Hematopoietic multipotent progenitor cell (in vitro differentiated cells): Measurements from ENCODE around the gene TRPM5. TPM values are rescaled to one million over a fixed set of nuclear protein-coding genes. Genes with fewer than 3 reads are reported as not detected.

Experiments
- DNase-seq, 3 donors: peaks; one replicate each; pipeline ENCODE4 v3.0.0-alpha.2; 2011 to 2015; ENCODE audit warnings: low read depth in 2 of 3, low spot score in 2 of 3
- total RNA-seq: library from RNA; depleted of rRNA; stranded (reverse); fragments of >200 nt; gene quantifications from one replicate; pipeline ENCODE4 v1.2.3, GENCODE V29; 2012

The TRPM5 gene
- total RNA-seq, 1 donor = not detected

GRCh38 chr11:2437516-2437915 lies 6.8 kb downstream of the TRPM5 start:
- DNase-seq = no peak

- DNase-seq = no peak
These were observed 7.7 kb downstream of the TRPM5 start for GRCh38 chr11:2436521-2437031.

- no peak for DNase-seq
These were observed 8.2 kb downstream of the TRPM5 start for GRCh38 chr11:2436013-2436520.

GRCh38 chr11:2435288-2436012 lies 8.9 kb downstream of the TRPM5 start:
- no peak for DNase-seq

DNA sequence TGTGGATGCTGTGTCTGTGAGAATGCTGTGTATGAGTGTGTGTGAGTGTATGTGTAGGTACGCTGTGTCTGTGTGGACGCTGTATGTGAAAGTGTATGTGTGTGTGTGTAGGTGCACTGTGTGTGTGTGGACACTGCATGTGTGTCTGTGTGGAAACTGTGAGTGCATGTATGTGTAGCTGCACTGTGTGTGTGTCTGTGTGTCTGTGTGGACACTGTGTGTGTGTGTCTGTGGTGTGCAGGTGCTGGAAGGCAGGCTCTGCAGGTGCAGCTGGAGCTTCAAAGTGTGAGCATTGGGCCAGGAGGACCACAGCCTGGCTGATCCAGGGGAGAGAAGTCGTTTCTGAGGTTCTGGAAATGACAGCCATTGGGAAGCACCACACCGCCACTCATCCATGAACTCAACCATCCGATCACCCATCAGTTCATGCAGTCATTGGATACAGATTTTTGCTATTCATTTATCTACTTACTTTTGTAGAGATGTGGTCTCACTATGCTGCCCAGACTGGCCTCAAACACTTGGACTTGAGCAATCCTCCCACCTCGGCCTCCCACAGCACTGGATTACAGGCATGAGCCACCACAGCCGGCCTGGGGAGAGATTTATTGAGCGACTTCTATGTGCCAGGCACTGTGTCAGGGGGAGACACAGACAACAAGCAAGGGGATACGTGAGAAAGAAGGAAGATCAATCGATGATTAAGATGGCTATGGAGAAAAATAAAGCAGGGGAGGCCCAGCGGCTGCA lies 9.6 kb downstream of the TRPM5 start:
- DNase-seq = no peak

GRCh38 chr11:2434008-2434407 lies 10.3 kb downstream of the TRPM5 start:
- no peak for DNase-seq

DNA sequence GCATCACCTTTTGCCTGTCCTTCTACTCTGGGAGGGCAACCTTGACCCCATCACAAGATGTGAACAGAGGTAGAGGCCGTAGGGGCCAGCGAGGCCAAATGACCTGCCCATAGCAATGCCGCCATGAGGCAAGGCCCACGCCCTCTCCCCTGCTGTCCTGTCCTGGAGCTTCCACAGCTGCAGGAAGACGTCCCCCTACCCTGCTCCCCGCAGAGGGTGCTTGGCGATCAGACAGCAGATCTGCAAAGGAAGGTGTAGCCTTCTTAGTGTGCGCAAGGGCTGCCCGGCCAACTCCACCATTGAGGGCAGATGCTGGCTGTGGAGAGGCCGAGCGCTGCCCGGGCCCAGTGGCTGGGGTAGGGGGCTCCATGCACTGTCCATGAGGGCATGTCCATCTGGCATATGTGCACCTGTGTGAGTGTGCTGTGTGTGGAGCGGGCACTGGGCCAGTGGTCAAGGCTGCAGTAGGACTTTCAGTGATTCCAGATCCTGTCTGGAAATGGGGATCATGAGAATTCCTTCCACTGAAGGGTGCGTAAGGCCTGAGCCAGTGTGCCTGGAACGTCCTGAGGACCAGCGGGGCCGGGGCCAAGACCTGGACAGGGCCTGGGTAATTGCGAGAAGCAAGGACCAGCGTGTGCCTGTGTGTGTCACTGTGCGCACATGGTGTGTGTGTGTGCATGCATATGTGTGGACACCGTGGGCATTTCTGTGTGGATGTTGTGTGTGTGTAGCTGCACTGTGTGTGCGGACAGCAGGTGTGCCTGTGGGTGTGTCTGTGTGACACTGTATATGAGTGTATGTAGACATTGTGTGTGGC lies 11.0 kb downstream of the TRPM5 start:
- no peak for DNase-seq

GRCh38 chr11:2432628-2433071 lies 11.7 kb downstream of the TRPM5 start:
- no peak for DNase-seq

- DNase-seq = no peak
These were observed 12.1 kb downstream of the TRPM5 start for GRCh38 chr11:2432171-2432621.

- no peak for DNase-seq
These were observed 12.9 kb downstream of the TRPM5 start for GRCh38 chr11:2431395-2431794.

DNA sequence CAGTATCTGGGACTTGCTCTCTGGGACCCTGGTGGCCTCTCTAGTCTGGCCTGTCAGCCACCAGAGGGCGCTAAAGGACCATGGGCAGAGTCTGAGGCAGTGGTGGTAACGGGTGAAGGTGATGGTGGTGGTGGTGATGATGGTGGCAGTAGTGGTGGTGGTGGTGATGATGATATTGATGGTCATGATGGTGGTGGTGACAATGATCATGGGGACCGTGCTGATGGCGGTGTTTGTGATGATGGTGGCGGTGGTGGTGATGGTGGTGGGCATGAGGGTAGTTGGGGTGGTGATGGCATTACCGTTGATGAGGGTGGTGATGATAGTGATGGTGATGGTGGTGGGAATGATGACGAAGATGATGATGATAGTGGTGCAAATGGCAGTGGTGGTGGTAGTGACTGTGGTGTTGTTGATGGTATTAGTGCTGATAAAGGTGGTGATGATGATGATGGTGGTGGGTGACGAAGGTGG lies 16.0 kb downstream of the TRPM5 start:
- DNase-seq = peak; percentile 69 to 87 (median 75)

- DNase-seq = no peak
These were observed 16.5 kb downstream of the TRPM5 start for GRCh38 chr11:2427721-2428321.

DNA sequence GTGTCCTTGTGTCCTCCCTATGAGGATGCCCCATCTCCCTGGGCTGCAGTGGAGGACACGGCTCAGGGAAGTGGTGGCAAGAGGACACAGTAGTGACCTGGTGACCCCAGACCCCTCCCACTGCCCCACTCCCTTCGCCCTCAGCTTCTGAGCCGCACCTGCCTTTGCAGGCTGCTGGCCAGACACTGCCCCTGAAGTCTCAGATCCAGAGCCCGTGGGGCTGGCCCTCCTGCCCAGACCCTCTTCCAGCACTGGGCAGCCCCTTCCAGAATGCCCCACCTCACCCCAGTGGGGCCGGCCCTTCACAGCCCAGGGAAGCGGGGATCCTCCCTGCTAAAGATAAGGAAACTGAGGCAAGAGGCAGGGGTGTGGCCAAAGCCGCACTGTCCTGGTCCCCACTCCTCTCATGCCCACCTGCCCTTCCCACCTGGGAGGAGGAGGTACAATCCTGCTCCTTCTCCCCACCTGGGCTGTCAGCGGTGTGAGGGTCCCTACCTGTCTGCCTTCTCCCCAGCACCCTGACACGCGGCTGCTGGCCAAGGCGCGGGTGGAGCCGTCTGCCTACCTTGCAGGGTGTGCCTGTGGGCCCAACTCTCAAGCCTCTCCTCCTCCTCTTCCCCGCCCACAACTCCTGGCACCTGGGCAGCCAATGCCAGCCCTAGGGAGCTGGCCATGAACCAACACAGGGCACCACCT lies 17.3 kb downstream of the TRPM5 start:
- no peak for DNase-seq

DNA sequence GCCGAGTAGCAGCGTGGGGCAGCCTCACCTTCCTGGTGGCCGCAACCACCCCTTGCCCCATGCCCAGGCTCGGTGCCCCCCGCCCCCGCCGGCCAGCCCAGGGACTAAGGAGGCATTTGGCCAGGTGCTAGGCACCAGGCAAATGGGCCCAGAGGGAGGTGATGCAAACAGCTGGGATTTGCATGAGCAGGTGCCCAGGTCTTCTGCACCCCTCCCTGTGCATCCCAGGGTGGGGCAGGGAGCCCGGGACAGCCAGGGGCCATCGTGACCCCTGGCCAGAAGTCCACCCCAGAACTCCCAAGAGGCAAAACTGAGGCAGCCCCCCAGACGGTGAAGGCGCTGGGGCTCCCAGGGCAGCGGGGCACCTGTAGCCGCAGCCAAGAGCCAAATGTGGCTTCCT lies 18.1 kb downstream of the TRPM5 start:
- no peak for DNase-seq

DNA sequence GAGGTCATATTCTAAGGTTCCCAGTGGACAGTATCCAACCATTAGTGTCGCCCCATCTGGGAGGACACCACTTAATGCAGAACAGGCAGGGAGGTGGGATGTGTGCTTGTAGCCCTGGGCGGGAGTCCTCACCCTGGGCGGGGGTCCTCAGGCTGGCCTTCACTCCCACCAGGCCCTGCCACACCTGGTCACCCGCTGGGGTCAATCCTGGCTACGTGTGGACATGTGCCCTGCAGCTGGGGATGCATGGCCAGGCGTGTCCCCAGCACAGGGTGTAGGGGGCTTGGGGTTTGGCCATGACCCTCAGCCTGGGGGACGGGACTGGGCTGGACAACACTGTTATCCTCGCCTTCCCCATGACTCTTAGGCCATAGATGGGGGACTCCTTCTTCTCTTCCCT lies 18.8 kb downstream of the TRPM5 start:
- no peak for DNase-seq

DNA sequence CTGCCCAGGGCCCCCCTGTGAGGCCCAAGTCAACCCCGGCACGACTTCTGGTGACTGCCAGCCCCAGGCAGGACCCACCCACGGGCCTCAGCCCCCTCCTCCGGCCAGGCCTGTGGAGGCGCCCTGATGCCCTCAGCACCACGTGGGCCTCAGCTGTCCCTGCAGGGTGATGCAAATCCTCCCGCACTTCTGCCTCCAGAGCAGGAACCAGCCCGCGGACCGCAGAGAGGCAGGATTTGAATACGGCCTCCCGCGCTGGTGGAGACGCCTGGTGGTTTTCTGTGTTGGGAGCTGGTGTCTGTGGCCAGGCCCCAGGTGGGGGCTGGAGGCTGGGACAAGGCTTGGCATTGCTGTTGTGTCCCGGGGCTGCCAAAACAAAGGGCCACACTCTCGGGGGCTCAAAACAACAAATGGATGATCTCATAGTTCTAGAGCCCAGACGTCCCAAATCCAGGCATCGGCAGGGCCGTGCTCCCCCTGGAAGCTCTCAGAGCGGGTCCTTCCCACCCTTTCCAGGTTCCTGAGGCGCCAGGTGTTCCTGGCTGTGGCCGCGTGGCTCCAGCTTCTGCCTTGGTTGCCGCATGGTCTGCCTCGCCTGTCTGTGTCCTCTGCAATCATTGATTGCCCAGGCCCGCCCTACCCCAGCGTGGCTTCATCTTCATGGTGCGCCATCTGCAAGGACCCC lies 19.4 kb downstream of the TRPM5 start:
- DNase-seq = no peak

DNA sequence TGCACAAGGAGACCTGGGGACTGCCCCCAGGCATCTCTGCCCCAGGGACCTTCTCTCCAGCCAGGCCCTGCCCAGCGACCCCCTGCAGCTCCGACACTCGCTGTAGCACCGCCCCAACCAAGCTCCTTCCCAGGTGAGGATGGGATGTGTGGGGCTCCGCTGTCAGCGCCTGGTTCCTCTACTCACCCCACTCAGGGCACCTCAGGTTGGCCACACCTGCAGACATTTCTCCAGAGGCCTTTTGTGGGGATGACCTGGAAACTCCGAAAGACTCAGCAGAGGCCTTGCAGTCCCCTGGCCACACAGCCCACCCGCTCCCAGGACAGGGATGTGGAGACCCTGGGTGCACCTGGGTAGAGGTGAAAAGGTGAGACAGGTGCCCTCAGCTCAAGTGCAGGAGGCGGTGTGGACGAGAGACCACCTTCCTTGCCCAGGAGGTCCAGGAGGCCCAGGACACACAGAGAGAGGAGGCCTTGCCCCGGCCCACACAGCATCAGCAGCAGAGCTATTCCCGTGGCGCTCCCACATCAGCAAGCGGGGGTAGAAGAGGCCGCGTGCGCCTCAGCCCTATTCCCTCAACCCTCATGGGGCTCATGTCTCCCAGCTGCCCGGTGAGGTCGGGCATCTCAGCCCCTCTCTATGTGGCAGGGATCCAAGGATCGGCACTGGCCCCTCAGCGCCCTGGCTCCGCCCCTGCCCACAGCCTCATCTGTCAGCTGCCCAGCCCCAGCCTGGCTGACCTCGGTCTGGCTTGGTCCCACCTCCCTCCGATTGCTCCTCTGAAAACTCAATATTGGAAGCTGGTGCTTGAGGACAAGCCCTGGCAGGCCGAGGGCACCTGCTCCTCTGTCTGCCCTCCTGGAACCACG lies 20.9 kb downstream of the TRPM5 start:
- no peak for DNase-seq

- DNase-seq = no peak
These were observed 21.7 kb downstream of the TRPM5 start for GRCh38 chr11:2422461-2423156.
